GM23338 (cell line): ENCODE data around the gene SEC14L1. TPM values are rescaled to one million over a fixed set of nuclear protein-coding genes. Genes with fewer than 3 reads are reported as not detected.

Source experiments
- ATAC-seq: fragments of 200-7000 bp; cut with Tn5 transposase; 3 replicates; pipeline ENCODE4 v1.9.1; 2020
- DNase-seq: peaks from one replicate; pipeline ENCODE4 v3.0.0-alpha.2; 2015; ENCODE audit warnings: low spot score
- H2AFZ ChIP-seq: fragments of 200-600 bp; sonication (generic); 2 replicates; pipeline ENCODE4 v1.8.0; 2016; ENCODE audit warnings: antibody characterized with exemption, mild to moderate bottlenecking, moderate library complexity
- H3F3A ChIP-seq: fragments of 200-600 bp; sonication (generic); replicated peaks from 2 replicates; pipeline ENCODE4 v1.8.0; 2017; ENCODE audit warnings: antibody characterized with exemption, mixed run types, low read depth
- H3K27ac ChIP-seq: fragments of 200-600 bp; sonication (generic); 2 replicates; pipeline ENCODE4 v1.6.1; 2016; ENCODE audit warnings: low read depth
- H3K27me3 ChIP-seq: fragments of 200-600 bp; sonication (generic); 2 replicates; pipeline ENCODE4 v1.8.0; 2016; ENCODE audit warnings: mild to moderate bottlenecking, mixed run types, moderate library complexity; ENCODE audit not compliant: insufficient read depth
- H3K36me3 ChIP-seq: fragments of 200-600 bp; sonication (generic); 2 replicates; pipeline ENCODE4 v1.8.0; 2016; ENCODE audit warnings: mild to moderate bottlenecking; ENCODE audit not compliant: insufficient read depth
- H3K4me1 ChIP-seq: fragments of 200-600 bp; sonication (generic); 2 replicates; pipeline ENCODE4 v1.8.0; 2016; ENCODE audit warnings: mild to moderate bottlenecking, moderate library complexity; ENCODE audit not compliant: insufficient read depth
- H3K4me2 ChIP-seq: fragments of 200-600 bp; sonication (generic); 2 replicates; pipeline ENCODE4 v1.7.1; 2017; ENCODE audit warnings: mixed run types
- H3K4me3 ChIP-seq: fragments of 200-600 bp; sonication (generic); 2 replicates; pipeline ENCODE4 v1.6.1; 2016; ENCODE audit warnings: mixed run types
- H3K79me2 ChIP-seq: fragments of 200-600 bp; sonication (generic); replicated peaks from 2 replicates; pipeline ENCODE4 v1.8.0; 2017; ENCODE audit warnings: mild to moderate bottlenecking; ENCODE audit not compliant: insufficient read depth
- H3K9me2 ChIP-seq: fragments of 200-600 bp; sonication (generic); 2 replicates; pipeline ENCODE4 v1.8.0; 2017; ENCODE audit not compliant: insufficient read depth
- H4K20me1 ChIP-seq: fragments of 200-600 bp; sonication (generic); replicated peaks from 2 replicates; pipeline ENCODE4 v1.8.0; 2017; ENCODE audit warnings: mild to moderate bottlenecking; ENCODE audit not compliant: insufficient read depth
- H3K27ac Mint-ChIP-seq: 2 replicates; pipeline ENCODE4 v1.8.0; 2020; ENCODE audit warnings: inconsistent platforms, mild to moderate bottlenecking, moderate library complexity, mixed read lengths
- H3K27me3 Mint-ChIP-seq: 3 replicates; pipeline ENCODE4 v1.8.0; 2022; ENCODE audit warnings: low read depth, mild to moderate bottlenecking, moderate library complexity, mixed read lengths, inconsistent platforms; ENCODE audit not compliant: insufficient read depth, poor library complexity
- H3K36me3 Mint-ChIP-seq: 3 replicates; pipeline ENCODE4 v1.8.0; 2021; ENCODE audit warnings: low read depth, mild to moderate bottlenecking, inconsistent platforms, moderate library complexity, mixed read lengths
- H3K4me1 Mint-ChIP-seq: 3 replicates; pipeline ENCODE4 v1.8.0; 2020; ENCODE audit warnings: mild to moderate bottlenecking, inconsistent platforms, mixed read lengths
- H3K4me3 Mint-ChIP-seq: 3 replicates; pipeline ENCODE4 v1.8.0; 2021; ENCODE audit warnings: moderate library complexity, mild to moderate bottlenecking, inconsistent platforms, mixed read lengths
- H3K9me3 Mint-ChIP-seq: 3 replicates; pipeline ENCODE4 v1.8.0; 2020; ENCODE audit warnings: moderate library complexity, mild to moderate bottlenecking, inconsistent platforms, mixed read lengths
- CREB1 ChIP-seq: fragments of 250-450 bp; sonication (Bioruptor Pico); IDR thresholded peaks from 2 replicates; pipeline ENCODE4 v1.5.0; 2020; ENCODE audit warnings: low read depth, mild to moderate bottlenecking, moderate library complexity
- CTCF ChIP-seq, 2 experiments: fragments of 200-600 bp in 1 of 2; sonication (generic) in 1 of 2; conservative IDR thresholded peaks; 2 replicates each; pipeline versions ENCODE4 v1.5.1 to v1.6.1; 2016 to 2017; ENCODE audit warnings: antibody characterized with exemption in 2 of 2, low read depth in 2 of 2, mild to moderate bottlenecking in 2 of 2, moderate library complexity in 1 of 2
- ETS1 ChIP-seq: IDR thresholded peaks from 2 replicates; pipeline ENCODE4 v1.6.1; 2016; ENCODE audit warnings: antibody characterized with exemption
- EZH2 ChIP-seq: fragments of 200-600 bp; sonication (generic); IDR thresholded peaks from one replicate; pipeline ENCODE4 v1.8.0; 2017; ENCODE audit warnings: antibody characterized with exemption, mild to moderate bottlenecking, low read depth; ENCODE audit not compliant: unreplicated experiment
- EZH2phosphoT487 ChIP-seq: fragments of 200-600 bp; sonication (generic); IDR thresholded peaks from one replicate; pipeline ENCODE4 v1.8.1; 2018; ENCODE audit warnings: antibody characterized with exemption; ENCODE audit not compliant: unreplicated experiment
- JUNB ChIP-seq: IDR thresholded peaks from one replicate; pipeline ENCODE4 v1.6.1; 2016; ENCODE audit warnings: antibody characterized with exemption; ENCODE audit not compliant: unreplicated experiment
- NANOG ChIP-seq: IDR thresholded peaks from 2 replicates; pipeline ENCODE4 v1.6.1; 2016; ENCODE audit warnings: antibody characterized with exemption, borderline replicate concordance
- POLR2AphosphoS5 ChIP-seq: IDR thresholded peaks from 2 replicates; pipeline ENCODE4 v1.6.1; 2016; ENCODE audit warnings: antibody characterized with exemption, low read depth
- REST ChIP-seq: IDR thresholded peaks from one replicate; pipeline ENCODE4 v1.6.1; 2018; ENCODE audit warnings: antibody characterized with exemption; ENCODE audit not compliant: unreplicated experiment
- STAT1 ChIP-seq: IDR thresholded peaks from one replicate; pipeline ENCODE4 v1.6.1; 2016; ENCODE audit warnings: antibody characterized with exemption; ENCODE audit not compliant: unreplicated experiment
- ZNF114 ChIP-seq: fragments of 250-450 bp; sonication (Bioruptor Pico); IDR thresholded peaks from 2 replicates; pipeline ENCODE4 v1.5.0; 2020; ENCODE audit warnings: mild to moderate bottlenecking, moderate library complexity
- ZNF331 ChIP-seq: fragments of 250-450 bp; sonication (Bioruptor Pico); IDR thresholded peaks from 2 replicates; pipeline ENCODE4 v1.5.0; 2020; ENCODE audit warnings: low read depth, mild to moderate bottlenecking, moderate library complexity
- polyA plus RNA-seq: library from polyadenylated mRNA; unstranded; fragments of >200 nt; fragmentation: Nextera tagmentation; extraction: Ambion mirVana; gene quantifications from 2 replicates; pipeline ENCODE4 v1.2.1, GENCODE V29; 2016
- total RNA-seq: library from RNA; depleted of rRNA; stranded (reverse); fragments of >200 nt; shearing (Covaris generic); gene quantifications from 2 replicates; pipeline ENCODE4 v1.2.3, GENCODE V29; 2014

The SEC14L1 gene
- total and polyA plus RNA-seq, 2 experiments from 2014 or later: 26.8 to 54.8 TPM

- no peak overlapping the region for H3K4me3 ChIP-seq
- no peak for TF ChIP-seq EZH2
- TF ChIP-seq CREB1: no peak
- TF ChIP-seq POLR2AphosphoS5: no peak
- no peak for TF ChIP-seq NANOG
- no peak for TF ChIP-seq STAT1
- no peak for TF ChIP-seq ZNF114 (CRISPR knock-in tag)
- no peak for TF ChIP-seq EZH2phosphoT487
- TF ChIP-seq ETS1: no peak
- no peak for TF ChIP-seq JUNB
- no peak for TF ChIP-seq CTCF (conservative IDR thresholded peaks at IDR 0.05; ENCODE audit: low read depth in 2 of 2)
- no peaks in the 10 kb centered on the region for H3K9me2 ChIP-seq
- peaks cover 3% of the 10 kb centered on the region; the same call in 2 of the 3 replicates for H3K4me1 Mint-ChIP-seq
- no peaks in the 10 kb centered on the region for H3K79me2 ChIP-seq
- H3K27ac ChIP-seq: no peak overlapping the region
- no peaks in the 10 kb centered on the region for H3K27me3 ChIP-seq
- H3K27me3 Mint-ChIP-seq: peaks cover 6% of the 10 kb centered on the region
- H2AFZ ChIP-seq: no peak overlapping the region
- H3K4me3 Mint-ChIP-seq: no peak overlapping the region
- DNase-seq (no peak), ATAC-seq (no peak)
- no peaks in the 10 kb centered on the region for H3K36me3 ChIP-seq
- no peaks in the 10 kb centered on the region for H3K4me1 ChIP-seq
- no peaks in the 10 kb centered on the region for H3F3A ChIP-seq
- H3K4me2 ChIP-seq: no peak overlapping the region
- peaks cover 19% of the 10 kb centered on the region for H3K9me3 Mint-ChIP-seq
- no peaks in the 10 kb centered on the region for H4K20me1 ChIP-seq
- peaks cover 15% of the 10 kb centered on the region for H3K36me3 Mint-ChIP-seq
- H3K27ac Mint-ChIP-seq: no peak overlapping the region
Measured at GRCh38 chr17:77133087-77133638, 7.6 kb upstream of the SEC14L1 start.

- no peak for DNase-seq
- Mint-ChIP-seq H3K9me3 (peaks cover 30% of the 10 kb centered on the region), H3K4me3 (no peak overlapping the region)
Measured at GRCh38 chr17:77136420-77136767, 4.4 kb upstream of the SEC14L1 start.

More at GRCh38 chr17:77136420-77136767, 4.4 kb upstream of the SEC14L1 start:
- peaks cover 8% of the 10 kb centered on the region for H3K27me3 Mint-ChIP-seq
- H3K27me3 ChIP-seq: no peaks in the 10 kb centered on the region
- H4K20me1 ChIP-seq: no peaks in the 10 kb centered on the region
- no peak overlapping the region for H2AFZ ChIP-seq
- H3K4me1 Mint-ChIP-seq: peaks cover 5% of the 10 kb centered on the region
- H3F3A ChIP-seq: peaks cover 5% of the 10 kb centered on the region; the same call in 1 of the 2 replicates
- H3K4me3 ChIP-seq: no peak overlapping the region
- H3K4me1 ChIP-seq: peaks cover 6% of the 10 kb centered on the region; the same call in 1 of the 2 replicates
- no peaks in the 10 kb centered on the region for H3K79me2 ChIP-seq
- H3K4me2 ChIP-seq: no peak overlapping the region
- H3K36me3 ChIP-seq: no peaks in the 10 kb centered on the region
- no peak overlapping the region for H3K27ac Mint-ChIP-seq
- no peak for ATAC-seq
- H3K27ac ChIP-seq: no peak overlapping the region
- peaks cover 25% of the 10 kb centered on the region for H3K36me3 Mint-ChIP-seq
- TF ChIP-seq CTCF (conservative IDR thresholded peaks at IDR 0.05; ENCODE audit: low read depth in 2 of 2) (no peak), ZNF114 (CRISPR knock-in tag) (no peak), JUNB (no peak), STAT1 (no peak), ZNF331 (no peak), EZH2phosphoT487 (no peak), EZH2 (no peak), POLR2AphosphoS5 (no peak), REST (no peak), ETS1 (no peak)
- no peaks in the 10 kb centered on the region for H3K9me2 ChIP-seq
